WERI-Rb-1 (cell line): ENCODE data around the gene INPP1.

Experiments used
- DNase-seq: peaks from one replicate; pipeline ENCODE4 v3.0.0-alpha.2; 2020
- H3K27ac ChIP-seq: fragments of 250-450 bp; sonication (Bioruptor Pico); 2 replicates; pipeline ENCODE4 v1.5.1; 2020; ENCODE audit warnings: mild to moderate bottlenecking, moderate library complexity
- H3K27me3 ChIP-seq: fragments of 250-450 bp; sonication (Bioruptor Pico); 2 replicates; pipeline ENCODE4 v1.5.1; 2021; ENCODE audit warnings: mild to moderate bottlenecking, low read depth, moderate library complexity; ENCODE audit not compliant: insufficient read depth, severe bottlenecking
- H3K36me3 ChIP-seq: fragments of 250-450 bp; sonication (Bioruptor Pico); 2 replicates; pipeline ENCODE4 v1.5.1; 2020; ENCODE audit warnings: mild to moderate bottlenecking, moderate library complexity
- H3K4me3 ChIP-seq: 2 replicates; pipeline ENCODE4 v1.5.1; 2011; ENCODE audit warnings: low read depth, mild to moderate bottlenecking, control low read depth, low read length
- H3K9me3 ChIP-seq: fragments of 250-450 bp; sonication (Bioruptor Pico); 2 replicates; pipeline ENCODE4 v1.5.1; 2021; ENCODE audit warnings: mild to moderate bottlenecking, moderate library complexity; ENCODE audit not compliant: severe bottlenecking
- CTCF ChIP-seq: IDR thresholded peaks from 2 replicates; pipeline ENCODE4 v1.5.1; 2011; ENCODE audit warnings: low read depth, mild to moderate bottlenecking, control low read depth, inconsistent platforms, low read length

The INPP1 gene

GRCh38 chr2:190327867-190328572 lies 15.4 kb upstream of the INPP1 start:
- no peak for DNase-seq
- no peak for TF ChIP-seq CTCF
- Histone ChIP-seq H3K9me3 (no peaks in the 10 kb centered on the region), H3K27ac (no peak overlapping the region), H3K36me3 (no peaks in the 10 kb centered on the region), H3K27me3 (no peaks in the 10 kb centered on the region), H3K4me3 (no peak overlapping the region)

- Histone ChIP-seq H3K27me3 (no peaks in the 10 kb centered on the region), H3K9me3 (no peaks in the 10 kb centered on the region), H3K27ac (no peak overlapping the region), H3K36me3 (no peaks in the 10 kb centered on the region), H3K4me3 (no peak overlapping the region)
- TF ChIP-seq CTCF: no peak
- no peak for DNase-seq
Measured at GRCh38 chr2:190328573-190329147, 14.7 kb upstream of the INPP1 start.

- DNase-seq: no peak
- Histone ChIP-seq H3K4me3 (no peak overlapping the region), H3K27ac (no peak overlapping the region), H3K36me3 (no peaks in the 10 kb centered on the region), H3K27me3 (no peaks in the 10 kb centered on the region), H3K9me3 (no peaks in the 10 kb centered on the region)
- TF ChIP-seq CTCF: no peak
Measured at GRCh38 chr2:190333395-190333794, 10.0 kb upstream of the INPP1 start.

GRCh38 chr2:190333928-190334327 lies 9.5 kb upstream of the INPP1 start:
- no peak overlapping the region for H3K4me3 ChIP-seq
- no peak for TF ChIP-seq CTCF

GRCh38 chr2:190334479-190335224 lies 8.7 kb upstream of the INPP1 start:
- TF ChIP-seq CTCF: no peak
- no peaks in the 10 kb centered on the region for H3K36me3 ChIP-seq
- DNase-seq: no peak
- no peak overlapping the region for H3K27ac ChIP-seq
- H3K9me3 ChIP-seq: no peaks in the 10 kb centered on the region
- H3K4me3 ChIP-seq: no peak overlapping the region
- no peaks in the 10 kb centered on the region for H3K27me3 ChIP-seq

More at GRCh38 chr2:190333928-190334327, 9.5 kb upstream of the INPP1 start:
- Histone ChIP-seq H3K27ac (no peak overlapping the region), H3K9me3 (no peaks in the 10 kb centered on the region), H3K27me3 (no peaks in the 10 kb centered on the region), H3K36me3 (no peaks in the 10 kb centered on the region)
- DNase-seq: no peak
